Endothelial cell (in vitro differentiated cells): ENCODE measurements around the gene QDPR. TPM values are rescaled to one million over a fixed set of nuclear protein-coding genes. Genes with fewer than 3 reads are reported as not detected.
A peak's percentile ranks its signal among the peaks of the same experiment; 100 is the strongest.

ENCODE experiments used
- DNase-seq: peaks from one replicate; pipeline ENCODE4 v3.0.0; 2021; ENCODE audit warnings: low spot score
- H3K27ac Mint-ChIP-seq: one replicate; pipeline ENCODE4 v1.8.0; 2021; ENCODE audit warnings: mixed read lengths, inconsistent platforms; ENCODE audit not compliant: unreplicated experiment
- H3K27me3 Mint-ChIP-seq: one replicate; pipeline ENCODE4 v1.8.0; 2021; ENCODE audit warnings: mild to moderate bottlenecking, moderate library complexity, mixed read lengths, inconsistent platforms; ENCODE audit not compliant: unreplicated experiment
- H3K36me3 Mint-ChIP-seq: one replicate; pipeline ENCODE4 v1.8.0; 2021; ENCODE audit warnings: mild to moderate bottlenecking, low read depth, mixed read lengths, inconsistent platforms; ENCODE audit not compliant: unreplicated experiment
- H3K4me1 Mint-ChIP-seq: one replicate; pipeline ENCODE4 v1.8.0; 2021; ENCODE audit warnings: mild to moderate bottlenecking, mixed read lengths, inconsistent platforms; ENCODE audit not compliant: unreplicated experiment
- H3K4me3 Mint-ChIP-seq: one replicate; pipeline ENCODE4 v1.8.0; 2021; ENCODE audit warnings: mild to moderate bottlenecking, mixed read lengths, inconsistent platforms; ENCODE audit not compliant: unreplicated experiment
- H3K9me3 Mint-ChIP-seq: one replicate; pipeline ENCODE4 v1.8.0; 2021; ENCODE audit warnings: mixed read lengths, inconsistent platforms; ENCODE audit not compliant: unreplicated experiment
- total RNA-seq: library from RNA; stranded (reverse); fragmentation: NEBNext Ultra II Directional; extraction: Animal tissue kit (Norgen Biotek cat#: 25700); gene quantifications from one replicate; pipeline ENCODE4 v1.2.1, GENCODE V29; 2021; ENCODE audit not compliant: unreplicated experiment
- TF ChIP-seq, protein P1 (sequence below): fragments of 200-600 bp; sonication (generic); IDR thresholded peaks from one replicate; pipeline ENCODE4 v1.5.0; 2021; ENCODE audit warnings: antibody characterized with exemption; ENCODE audit not compliant: unreplicated experiment

Gene QDPR
- total RNA-seq, 1 donor from 2014 or later, result 25.8 TPM

DNA sequence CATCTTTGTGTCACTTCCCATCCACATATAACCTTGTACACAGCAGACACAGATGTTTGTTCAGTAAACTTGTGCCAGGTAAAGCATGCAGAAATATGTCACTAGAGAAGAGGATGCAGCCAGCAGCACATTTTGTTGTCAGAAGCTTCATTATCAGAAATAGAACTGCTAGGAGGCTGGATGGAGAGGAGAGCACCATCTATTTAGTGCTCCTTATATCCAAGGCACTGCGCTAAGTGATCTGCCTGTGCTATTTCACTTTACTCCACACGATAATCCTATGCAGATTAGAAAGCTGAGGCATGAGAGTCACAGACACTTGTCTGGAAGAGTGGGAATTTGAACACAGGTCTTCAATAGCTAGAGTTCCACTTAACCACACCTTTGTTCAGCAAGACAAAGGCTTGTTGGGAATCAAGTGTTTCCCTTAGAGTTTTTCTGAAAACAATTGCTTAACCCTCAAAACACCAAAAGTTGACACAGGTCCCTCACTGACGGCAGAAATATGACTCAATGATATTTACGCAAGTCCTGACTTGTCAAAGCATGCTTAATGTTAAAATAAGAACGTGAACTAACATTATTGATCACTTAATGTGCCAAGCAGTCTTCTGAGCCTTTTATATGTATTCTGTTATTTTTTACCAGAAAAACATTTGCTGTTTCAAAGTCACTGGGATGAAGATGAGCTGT is 1.2 kb upstream of the QDPR start:
- H3K4me1 Mint-ChIP-seq, result peaks cover 5% of the 10 kb centered on the region
- peak overlapping the region; percentile 72 for H3K4me3 Mint-ChIP-seq
- no peaks in the 10 kb centered on the region for H3K9me3 Mint-ChIP-seq
- H3K27me3 Mint-ChIP-seq, result peaks cover 3% of the 10 kb centered on the region
- TF ChIP-seq, protein P1, sequence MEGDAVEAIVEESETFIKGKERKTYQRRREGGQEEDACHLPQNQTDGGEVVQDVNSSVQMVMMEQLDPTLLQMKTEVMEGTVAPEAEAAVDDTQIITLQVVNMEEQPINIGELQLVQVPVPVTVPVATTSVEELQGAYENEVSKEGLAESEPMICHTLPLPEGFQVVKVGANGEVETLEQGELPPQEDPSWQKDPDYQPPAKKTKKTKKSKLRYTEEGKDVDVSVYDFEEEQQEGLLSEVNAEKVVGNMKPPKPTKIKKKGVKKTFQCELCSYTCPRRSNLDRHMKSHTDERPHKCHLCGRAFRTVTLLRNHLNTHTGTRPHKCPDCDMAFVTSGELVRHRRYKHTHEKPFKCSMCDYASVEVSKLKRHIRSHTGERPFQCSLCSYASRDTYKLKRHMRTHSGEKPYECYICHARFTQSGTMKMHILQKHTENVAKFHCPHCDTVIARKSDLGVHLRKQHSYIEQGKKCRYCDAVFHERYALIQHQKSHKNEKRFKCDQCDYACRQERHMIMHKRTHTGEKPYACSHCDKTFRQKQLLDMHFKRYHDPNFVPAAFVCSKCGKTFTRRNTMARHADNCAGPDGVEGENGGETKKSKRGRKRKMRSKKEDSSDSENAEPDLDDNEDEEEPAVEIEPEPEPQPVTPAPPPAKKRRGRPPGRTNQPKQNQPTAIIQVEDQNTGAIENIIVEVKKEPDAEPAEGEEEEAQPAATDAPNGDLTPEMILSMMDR, result no peak
- H3K27ac Mint-ChIP-seq, result no peak overlapping the region
- H3K36me3 Mint-ChIP-seq, result no peaks in the 10 kb centered on the region
- DNase-seq, result no peak

DNA sequence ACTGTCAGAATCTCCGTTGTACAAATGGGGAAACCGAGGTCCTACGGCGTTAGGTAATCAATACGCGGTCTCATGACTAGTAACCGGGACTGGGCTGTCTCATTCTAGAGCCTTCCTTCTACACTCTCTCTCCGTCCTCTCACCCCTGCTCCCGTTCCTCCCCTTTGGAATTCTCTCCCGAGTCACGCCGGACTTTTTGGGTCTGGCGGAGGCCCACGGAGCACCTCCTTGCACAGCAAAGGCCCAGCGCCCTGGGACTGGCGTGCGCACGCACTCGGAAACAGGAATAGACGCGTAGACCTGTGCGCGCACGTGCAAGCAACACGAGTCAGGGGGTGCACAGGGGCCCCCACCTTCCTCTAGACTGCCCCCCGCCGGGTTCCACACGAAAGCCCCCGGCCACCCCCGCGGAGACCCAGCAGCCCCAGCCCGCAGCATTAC is 361 bp downstream of the QDPR start:
- Mint-ChIP-seq H3K27me3 (peaks cover 3% of the 10 kb centered on the region), H3K36me3 (no peaks in the 10 kb centered on the region), H3K27ac (peak overlapping the region; percentile 8), H3K4me1 (peaks cover 5% of the 10 kb centered on the region), H3K9me3 (no peaks in the 10 kb centered on the region), H3K4me3 (peak overlapping the region; percentile 97)
- DNase-seq, result peak; percentile 46
- TF ChIP-seq, protein P1, result no peak

DNA sequence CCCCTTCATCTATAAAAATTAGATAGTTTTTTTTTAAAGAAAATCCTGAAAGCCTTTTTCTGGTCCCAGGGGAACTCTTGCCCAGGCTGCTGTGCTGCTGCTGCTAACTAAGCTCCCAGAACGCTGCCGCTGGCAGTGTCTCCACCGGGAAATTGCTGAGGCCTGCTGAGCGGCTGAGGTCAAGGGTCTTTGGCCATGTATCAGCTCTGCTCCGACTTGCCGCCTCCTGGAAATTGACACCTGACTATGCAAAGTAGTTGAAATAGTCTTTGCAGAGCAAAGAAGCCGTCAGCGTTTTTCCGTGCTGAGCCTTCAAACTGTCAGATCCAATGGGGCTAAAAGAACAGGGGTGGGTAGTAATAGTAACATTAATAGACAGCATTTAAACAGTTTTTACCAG is 839 bp downstream of the QDPR start:
- no peak overlapping the region for H3K27ac Mint-ChIP-seq
- H3K27me3 Mint-ChIP-seq, result peaks cover 3% of the 10 kb centered on the region
- no peaks in the 10 kb centered on the region for H3K36me3 Mint-ChIP-seq
- H3K4me3 Mint-ChIP-seq, result peak overlapping the region; percentile 97
- no peaks in the 10 kb centered on the region for H3K9me3 Mint-ChIP-seq
- TF ChIP-seq, protein P1, result no peak
- peaks cover 5% of the 10 kb centered on the region for H3K4me1 Mint-ChIP-seq
- DNase-seq, result no peak

DNA sequence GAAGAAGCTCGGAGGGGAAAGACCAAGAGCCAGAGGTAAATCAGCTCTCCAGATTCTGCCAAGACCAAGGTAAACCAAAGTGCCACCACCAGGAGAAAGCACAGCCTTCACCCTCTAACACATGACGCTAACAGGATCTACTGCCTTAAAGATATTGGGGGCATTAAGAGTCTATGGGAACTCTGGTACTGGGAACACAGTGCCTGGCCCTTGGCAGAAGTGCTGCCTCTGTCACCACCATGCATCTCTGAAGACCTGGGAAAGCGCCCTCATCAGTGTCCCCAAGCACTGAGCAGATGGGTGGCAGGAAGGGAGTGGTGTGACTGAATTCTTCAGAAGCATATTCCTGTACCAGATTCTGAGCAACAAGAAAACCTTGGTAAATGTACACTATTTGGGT is 1.3 kb downstream of the QDPR start:
- no peak overlapping the region for H3K27ac Mint-ChIP-seq
- no peaks in the 10 kb centered on the region for H3K9me3 Mint-ChIP-seq
- H3K4me3 Mint-ChIP-seq, result peak overlapping the region; percentile 42
- H3K4me1 Mint-ChIP-seq, result peaks cover 5% of the 10 kb centered on the region
- peaks cover 3% of the 10 kb centered on the region for H3K27me3 Mint-ChIP-seq
- no peak for DNase-seq
- H3K36me3 Mint-ChIP-seq, result peaks cover 2% of the 10 kb centered on the region
- TF ChIP-seq, protein P1, result no peak

DNA sequence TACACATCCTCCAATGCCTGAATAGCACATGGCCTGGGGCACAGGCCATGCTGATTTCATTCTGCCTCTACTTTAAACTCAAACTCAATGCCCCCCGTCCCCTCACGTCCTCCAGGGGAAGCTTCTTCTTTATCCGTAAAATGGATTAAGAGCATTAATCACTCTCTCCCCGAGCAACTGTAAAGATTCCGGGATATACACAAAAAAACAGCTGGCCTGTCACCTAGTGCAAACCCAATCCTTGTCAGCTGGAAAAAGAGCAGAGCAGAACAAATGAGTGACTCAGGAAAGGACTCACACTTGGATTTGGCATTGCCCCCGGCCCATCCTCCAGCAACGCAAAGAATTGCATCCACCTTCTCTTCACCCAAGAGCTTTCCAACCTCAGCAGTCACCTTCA is 7.8 kb downstream of the QDPR start:
- no peak overlapping the region for H3K27ac Mint-ChIP-seq
- no peak overlapping the region for H3K4me3 Mint-ChIP-seq
- no peaks in the 10 kb centered on the region for H3K27me3 Mint-ChIP-seq
- DNase-seq, result no peak
- TF ChIP-seq, protein P1, result no peak
- no peaks in the 10 kb centered on the region for H3K9me3 Mint-ChIP-seq
- H3K36me3 Mint-ChIP-seq, result peaks cover 17% of the 10 kb centered on the region
- H3K4me1 Mint-ChIP-seq, result no peaks in the 10 kb centered on the region
